ENCODE data around the gene SPOCD1.

DNA sequence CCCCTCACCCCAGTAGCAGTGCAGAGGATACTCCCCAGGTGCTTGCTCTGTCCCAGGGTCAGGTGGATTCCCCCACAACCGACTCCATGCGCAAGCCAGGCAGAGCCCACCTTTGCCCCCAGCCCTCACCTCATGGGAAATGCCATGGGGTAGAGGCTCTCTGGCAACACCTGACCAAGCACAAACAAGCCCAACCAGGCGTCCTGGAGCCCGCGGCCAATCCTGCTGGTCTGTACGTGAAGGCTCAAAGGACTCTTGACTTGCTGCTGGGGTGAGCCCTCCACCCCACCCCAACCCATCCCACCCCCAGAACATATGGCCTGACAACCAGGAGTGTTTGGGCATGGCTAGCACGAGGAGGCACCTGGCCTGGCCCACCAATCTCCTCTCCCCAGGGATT, 53.5 kb downstream of the SPOCD1 start:
- TF ChIP-seq CTCF (IDR thresholded peaks at IDR 0.05; ENCODE audit: low read depth, low read length, missing input control) (no peak), YY1 (IDR thresholded peaks at IDR 0.05) (no peak), EGR1 (IDR thresholded peaks at IDR 0.05; ENCODE audit: low read depth in 2 of 2) (no peak), GABPA (IDR thresholded peaks at IDR 0.05 in 1 of 2, conservative IDR thresholded peaks at IDR 0.05 in 1 of 2) (no peak), HNF4G (IDR thresholded peaks at IDR 0.05) (no peak), FOXA1 (IDR thresholded peaks at IDR 0.05) (no peak), SP1 (IDR thresholded peaks at IDR 0.05) (no peak)
- TF ChIP-seq, protein P1, sequence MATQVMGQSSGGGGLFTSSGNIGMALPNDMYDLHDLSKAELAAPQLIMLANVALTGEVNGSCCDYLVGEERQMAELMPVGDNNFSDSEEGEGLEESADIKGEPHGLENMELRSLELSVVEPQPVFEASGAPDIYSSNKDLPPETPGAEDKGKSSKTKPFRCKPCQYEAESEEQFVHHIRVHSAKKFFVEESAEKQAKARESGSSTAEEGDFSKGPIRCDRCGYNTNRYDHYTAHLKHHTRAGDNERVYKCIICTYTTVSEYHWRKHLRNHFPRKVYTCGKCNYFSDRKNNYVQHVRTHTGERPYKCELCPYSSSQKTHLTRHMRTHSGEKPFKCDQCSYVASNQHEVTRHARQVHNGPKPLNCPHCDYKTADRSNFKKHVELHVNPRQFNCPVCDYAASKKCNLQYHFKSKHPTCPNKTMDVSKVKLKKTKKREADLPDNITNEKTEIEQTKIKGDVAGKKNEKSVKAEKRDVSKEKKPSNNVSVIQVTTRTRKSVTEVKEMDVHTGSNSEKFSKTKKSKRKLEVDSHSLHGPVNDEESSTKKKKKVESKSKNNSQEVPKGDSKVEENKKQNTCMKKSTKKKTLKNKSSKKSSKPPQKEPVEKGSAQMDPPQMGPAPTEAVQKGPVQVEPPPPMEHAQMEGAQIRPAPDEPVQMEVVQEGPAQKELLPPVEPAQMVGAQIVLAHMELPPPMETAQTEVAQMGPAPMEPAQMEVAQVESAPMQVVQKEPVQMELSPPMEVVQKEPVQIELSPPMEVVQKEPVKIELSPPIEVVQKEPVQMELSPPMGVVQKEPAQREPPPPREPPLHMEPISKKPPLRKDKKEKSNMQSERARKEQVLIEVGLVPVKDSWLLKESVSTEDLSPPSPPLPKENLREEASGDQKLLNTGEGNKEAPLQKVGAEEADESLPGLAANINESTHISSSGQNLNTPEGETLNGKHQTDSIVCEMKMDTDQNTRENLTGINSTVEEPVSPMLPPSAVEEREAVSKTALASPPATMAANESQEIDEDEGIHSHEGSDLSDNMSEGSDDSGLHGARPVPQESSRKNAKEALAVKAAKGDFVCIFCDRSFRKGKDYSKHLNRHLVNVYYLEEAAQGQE (IDR thresholded peaks at IDR 0.05) = no peak
- TF ChIP-seq, protein P2, sequence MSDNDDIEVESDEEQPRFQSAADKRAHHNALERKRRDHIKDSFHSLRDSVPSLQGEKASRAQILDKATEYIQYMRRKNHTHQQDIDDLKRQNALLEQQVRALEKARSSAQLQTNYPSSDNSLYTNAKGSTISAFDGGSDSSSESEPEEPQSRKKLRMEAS (IDR thresholded peaks at IDR 0.05) = no peak

Data from liver (tissue), 3 donors.